Skeletal muscle tissue (tissue), 4 donors: ENCODE data around the gene VTN. TPM values are rescaled to one million over a fixed set of nuclear protein-coding genes. Genes with fewer than 3 reads are reported as not detected.

Source experiments
- H3K27ac ChIP-seq: one replicate; pipeline ENCODE4 v1.7.0; 2013; ENCODE audit warnings: mild to moderate bottlenecking, low read depth, low read length, inconsistent platforms
- H3K27me3 ChIP-seq, 3 donors: one replicate each; pipeline ENCODE4 v1.7.0; 2013; ENCODE audit warnings: low read length in 3 of 3; ENCODE audit not compliant: control insufficient read depth in 3 of 3, insufficient read depth in 3 of 3
- H3K36me3 ChIP-seq, 3 donors: one replicate each; pipeline ENCODE4 v1.7.0; 2013; ENCODE audit warnings: low read length in 3 of 3; ENCODE audit not compliant: control insufficient read depth in 3 of 3, insufficient read depth in 3 of 3
- H3K4me1 ChIP-seq, 3 donors: one replicate each; pipeline ENCODE4 v1.7.0; 2013; ENCODE audit warnings: low read length in 3 of 3, mild to moderate bottlenecking in 3 of 3; ENCODE audit not compliant: control insufficient read depth in 3 of 3, insufficient read depth in 3 of 3
- H3K4me3 ChIP-seq, 3 donors: one replicate each; pipeline ENCODE4 v1.7.0; 2013; ENCODE audit warnings: low read length in 3 of 3
- H3K9ac ChIP-seq, 3 donors: one replicate each; pipeline ENCODE4 v1.7.0; 2013; ENCODE audit warnings: low read length in 3 of 3, mild to moderate bottlenecking in 3 of 3, moderate library complexity in 2 of 3, low read depth in 1 of 3
- H3K9me3 ChIP-seq, 3 donors: one replicate each; pipeline ENCODE4 v1.7.0; 2013; ENCODE audit warnings: low read length in 3 of 3; ENCODE audit not compliant: control insufficient read depth in 3 of 3
- total RNA-seq: library from RNA; depleted of rRNA; stranded (reverse); fragments of >200 nt; gene quantifications from one replicate; pipeline ENCODE4 v1.2.3, GENCODE V29; 2014
- donor health status: Osteomylitis.

VTN gene
- total RNA-seq, 1 donor from 2014 or later: 0.52 TPM

- H3K27me3 ChIP-seq: no peaks in the 10 kb centered on the region
- no peak overlapping the region for H3K9ac ChIP-seq
- no peak overlapping the region for H3K27ac ChIP-seq
- H3K4me3 ChIP-seq: no peak overlapping the region
- H3K4me1 ChIP-seq: peaks cover under 1 to 4% (median 4%) of the 10 kb centered on the region in 3 donors
- no peaks in the 10 kb centered on the region for H3K9me3 ChIP-seq
- H3K36me3 ChIP-seq: peaks cover 30 to 44% (median 34%) of the 10 kb centered on the region in 3 donors
Measured at GRCh38 chr17:28328325-28328724, 41.8 kb downstream of the VTN start.

GRCh38 chr17:28327709-28328108 is 42.4 kb downstream of the VTN start:
- H3K4me1 ChIP-seq: no peaks in the 10 kb centered on the region
- H3K27ac ChIP-seq: no peak overlapping the region
- no peak overlapping the region for H3K4me3 ChIP-seq
- H3K9me3 ChIP-seq: no peaks in the 10 kb centered on the region
- peaks cover 30 to 44% (median 34%) of the 10 kb centered on the region in 3 donors for H3K36me3 ChIP-seq
- no peaks in the 10 kb centered on the region for H3K27me3 ChIP-seq
- H3K9ac ChIP-seq: no peak overlapping the region

GRCh38 chr17:28327031-28327607 is 43.0 kb downstream of the VTN start:
- Histone ChIP-seq H3K4me3 (no peak overlapping the region), H3K9ac (no peak overlapping the region), H3K27ac (no peak overlapping the region), H3K4me1 (no peaks in the 10 kb centered on the region), H3K27me3 (no peaks in the 10 kb centered on the region), H3K9me3 (no peaks in the 10 kb centered on the region), H3K36me3 (peaks cover 29 to 40% (median 34%) of the 10 kb centered on the region in 3 donors)

GRCh38 chr17:28326114-28326513 is 44.0 kb downstream of the VTN start:
- Histone ChIP-seq H3K4me3 (no peak overlapping the region), H3K9me3 (no peaks in the 10 kb centered on the region), H3K27me3 (no peaks in the 10 kb centered on the region), H3K9ac (no peak overlapping the region), H3K4me1 (no peaks in the 10 kb centered on the region), H3K27ac (no peak overlapping the region), H3K36me3 (peaks cover 20 to 31% (median 26%) of the 10 kb centered on the region in 3 donors)

GRCh38 chr17:28325211-28325610 is 44.9 kb downstream of the VTN start:
- Histone ChIP-seq H3K4me3 (no peak overlapping the region), H3K9ac (no peak overlapping the region), H3K27me3 (no peaks in the 10 kb centered on the region), H3K4me1 (peaks cover 0 to 4% (median 0%) of the 10 kb centered on the region in 3 donors), H3K9me3 (no peaks in the 10 kb centered on the region), H3K36me3 (peaks cover 13 to 24% (median 19%) of the 10 kb centered on the region in 3 donors), H3K27ac (no peak overlapping the region)

- Histone ChIP-seq H3K27me3 (no peaks in the 10 kb centered on the region), H3K4me1 (peaks cover 0 to 6% (median 3%) of the 10 kb centered on the region in 3 donors), H3K4me3 (no peak overlapping the region), H3K27ac (no peak overlapping the region), H3K9ac (no peak overlapping the region), H3K9me3 (no peaks in the 10 kb centered on the region), H3K36me3 (peaks cover 13 to 24% (median 19%) of the 10 kb centered on the region in 3 donors)
Measured at GRCh38 chr17:28324781-28325180, 45.3 kb downstream of the VTN start.

GRCh38 chr17:28324267-28324745 is 45.8 kb downstream of the VTN start:
- H3K36me3 ChIP-seq: peaks cover 11 to 22% (median 17%) of the 10 kb centered on the region in 3 donors
- H3K4me1 ChIP-seq: peaks cover 4 to 11% (median 8%) of the 10 kb centered on the region in 3 donors
- no peak overlapping the region for H3K4me3 ChIP-seq
- H3K27me3 ChIP-seq: no peaks in the 10 kb centered on the region
- H3K9me3 ChIP-seq: no peaks in the 10 kb centered on the region
- no peak overlapping the region for H3K27ac ChIP-seq
- H3K9ac ChIP-seq: no peak overlapping the region

GRCh38 chr17:28320215-28321061 is 49.7 kb downstream of the VTN start:
- Histone ChIP-seq H3K9ac (no peak overlapping the region), H3K27me3 (no peaks in the 10 kb centered on the region), H3K4me1 (peaks cover 16 to 25% (median 18%) of the 10 kb centered on the region in 3 donors), H3K9me3 (no peaks in the 10 kb centered on the region), H3K36me3 (no peaks in the 10 kb centered on the region), H3K27ac (no peak overlapping the region), H3K4me3 (peak overlapping the region in 1 of 3 donors; percentile 83)

GRCh38 chr17:28319598-28319935 is 50.5 kb downstream of the VTN start:
- peak overlapping the region; percentile 83 to 90 (median 84) for H3K4me3 ChIP-seq

More at GRCh38 chr17:28319598-28319935, 50.5 kb downstream of the VTN start:
- Histone ChIP-seq H3K9me3 (no peaks in the 10 kb centered on the region), H3K4me1 (peaks cover 16 to 25% (median 18%) of the 10 kb centered on the region in 3 donors), H3K9ac (peak overlapping the region; percentile 84 to 90 (median 86)), H3K27me3 (no peaks in the 10 kb centered on the region), H3K36me3 (no peaks in the 10 kb centered on the region), H3K27ac (peak overlapping the region; percentile 85)
